Activated CD4-positive, CD25-positive, alpha-beta regulatory T cell treated with anti-CD3 and anti-CD28 coated beads, Interleukin-2, amount 50 U/mL, for 72 hours (primary cell): Measurements from ENCODE around the gene ROR1.
"Not testable (repeated sequence)": the region's sequence is repeated elsewhere in the genome, so short reads cannot be mapped to it uniquely, and the experiment has no call there.

ENCODE experiments used
- DNase-seq: peaks from one replicate; pipeline ENCODE4 v3.0.0; 2021

ROR1 gene

GRCh38 chr1:64199154-64199553 lies 425.3 kb downstream of the ROR1 start:
- no peak for DNase-seq

- no peak for DNase-seq
Observed at GRCh38 chr1:64200064-64200463, 426.2 kb downstream of the ROR1 start.

GRCh38 chr1:64203420-64203819 lies 429.6 kb downstream of the ROR1 start, which contains the start of gene UBE2U:
Gene UBE2U (plus strand): TSS chr1:64203623. CDS start chr1:64204051, 428 bp downstream.
- DNase-seq: no peak

- no peak for DNase-seq
Observed at GRCh38 chr1:64209221-64209620, 435.4 kb downstream of the ROR1 start.

GRCh38 chr1:64212031-64212430 lies 438.2 kb downstream of the ROR1 start:
- no peak for DNase-seq

- no peak for DNase-seq
Observed at GRCh38 chr1:64215576-64215975, 441.8 kb downstream of the ROR1 start.

- DNase-seq: no peak
Observed at GRCh38 chr1:64220241-64220640, 446.4 kb downstream of the ROR1 start.

- no peak for DNase-seq
Observed at GRCh38 chr1:64223329-64224151, 449.7 kb downstream of the ROR1 start.

- DNase-seq: not testable (repeated sequence)
Observed at GRCh38 chr1:64224236-64224635, 450.4 kb downstream of the ROR1 start.

GRCh38 chr1:64228167-64228957 lies 454.5 kb downstream of the ROR1 start:
- DNase-seq: no peak

GRCh38 chr1:64229307-64229706 lies 455.5 kb downstream of the ROR1 start:
- DNase-seq: no peak
